Body of pancreas (tissue), 4 donors: Measurements from ENCODE around the gene FBN1.

Experiments used
- POLR2A ChIP-seq, 3 donors: fragments of 450-650 bp; IDR thresholded peaks; one replicate each; pipeline ENCODE4 v1.6.1; 2016; ENCODE audit warnings: antibody characterized with exemption in 3 of 3, mild to moderate bottlenecking in 2 of 3
- TF ChIP-seq, protein P1 (sequence below), 7 experiments: fragments of 450-650 bp in 4 of 7; fragments of 200-600 bp in 3 of 7; sonication (generic) in 3 of 7; IDR thresholded peaks; one replicate each; pipeline ENCODE4 v1.5.1; 2016 to 2019; ENCODE audit warnings: antibody characterized with exemption in 7 of 7

DNA sequence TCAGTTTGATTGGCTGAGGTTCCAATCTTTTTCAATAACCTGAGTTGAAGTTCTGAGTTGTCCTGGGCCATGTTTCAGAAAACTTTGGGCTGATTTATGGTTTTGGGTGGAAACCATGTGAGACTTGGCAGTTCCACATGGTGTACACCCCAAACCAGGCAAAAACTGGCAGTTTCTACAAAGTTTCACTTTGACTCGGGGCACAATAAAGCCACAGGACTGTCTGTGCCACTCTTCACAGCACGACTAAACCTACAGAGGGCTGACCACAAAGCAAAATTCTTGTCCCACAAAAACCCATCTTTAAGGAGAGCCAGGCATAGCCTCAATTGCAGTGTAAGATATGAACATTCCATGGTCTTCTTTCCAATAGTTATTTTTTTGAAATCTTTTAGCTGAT lies 159.3 kb downstream of the FBN1 start:
- TF ChIP-seq, protein P1, sequence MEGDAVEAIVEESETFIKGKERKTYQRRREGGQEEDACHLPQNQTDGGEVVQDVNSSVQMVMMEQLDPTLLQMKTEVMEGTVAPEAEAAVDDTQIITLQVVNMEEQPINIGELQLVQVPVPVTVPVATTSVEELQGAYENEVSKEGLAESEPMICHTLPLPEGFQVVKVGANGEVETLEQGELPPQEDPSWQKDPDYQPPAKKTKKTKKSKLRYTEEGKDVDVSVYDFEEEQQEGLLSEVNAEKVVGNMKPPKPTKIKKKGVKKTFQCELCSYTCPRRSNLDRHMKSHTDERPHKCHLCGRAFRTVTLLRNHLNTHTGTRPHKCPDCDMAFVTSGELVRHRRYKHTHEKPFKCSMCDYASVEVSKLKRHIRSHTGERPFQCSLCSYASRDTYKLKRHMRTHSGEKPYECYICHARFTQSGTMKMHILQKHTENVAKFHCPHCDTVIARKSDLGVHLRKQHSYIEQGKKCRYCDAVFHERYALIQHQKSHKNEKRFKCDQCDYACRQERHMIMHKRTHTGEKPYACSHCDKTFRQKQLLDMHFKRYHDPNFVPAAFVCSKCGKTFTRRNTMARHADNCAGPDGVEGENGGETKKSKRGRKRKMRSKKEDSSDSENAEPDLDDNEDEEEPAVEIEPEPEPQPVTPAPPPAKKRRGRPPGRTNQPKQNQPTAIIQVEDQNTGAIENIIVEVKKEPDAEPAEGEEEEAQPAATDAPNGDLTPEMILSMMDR (IDR thresholded peaks at IDR 0.05), result no peak
- no peak for TF ChIP-seq POLR2A (IDR thresholded peaks at IDR 0.05)
